ENCODE measurements around the gene HAL.
A peak's percentile ranks its signal among the peaks of the same experiment; 100 is the strongest.

Gene HAL

GRCh38 chr12:95963096-95963495, 33.0 kb downstream of the HAL start:
- Histone ChIP-seq H3K4me2 (peak overlapping the region in 3 of 11 experiments; percentile 11 to 26 (median 17); a peak in 3 of 22 replicates), H3K4me1 (peaks cover 7 to 21% (median 15%) of the 10 kb centered on the region in 10 experiments; a peak in 17 of 20 replicates), H3K4me3 (no peak overlapping the region), H3K27me3 (no peaks in the 10 kb centered on the region), H3K9ac (no peak overlapping the region), H4K20me1 (no peaks in the 10 kb centered on the region), H3K27ac (no peak overlapping the region), H3K9me3 (replicated peaks in 1 of 11) (no peaks in the 10 kb centered on the region), H3K36me3 (no peaks in the 10 kb centered on the region)
- peak in 1 of 11 experiments; percentile 37; a peak in 1 of 22 replicates for TF ChIP-seq Cebpa-rat (IDR thresholded peaks at IDR 0.05)

GRCh38 chr12:95962222-95962621, 33.9 kb downstream of the HAL start:
- Histone ChIP-seq H3K27me3 (no peaks in the 10 kb centered on the region), H3K9ac (no peak overlapping the region), H3K4me1 (peaks cover 7 to 21% (median 15%) of the 10 kb centered on the region in 10 experiments; a peak in 17 of 20 replicates), H3K9me3 (replicated peaks in 1 of 11) (no peaks in the 10 kb centered on the region), H4K20me1 (no peaks in the 10 kb centered on the region), H3K27ac (no peak overlapping the region), H3K4me3 (no peak overlapping the region), H3K36me3 (no peaks in the 10 kb centered on the region), H3K4me2 (no peak overlapping the region)
- no peak for TF ChIP-seq Cebpa-rat (IDR thresholded peaks at IDR 0.05)

GRCh38 chr12:95960241-95960640, 35.9 kb downstream of the HAL start:
- H3K4me3 ChIP-seq = no peak overlapping the region

GRCh38 chr12:95959107-95959506, 37.0 kb downstream of the HAL start:
- no peak overlapping the region for H3K4me2 ChIP-seq
- no peaks in the 10 kb centered on the region for H4K20me1 ChIP-seq
- H3K27me3 ChIP-seq = no peaks in the 10 kb centered on the region
- no peaks in the 10 kb centered on the region for H3K36me3 ChIP-seq
- H3K4me1 ChIP-seq = peaks cover 0 to 11% (median 6%) of the 10 kb centered on the region in 10 experiments; a peak in 12 of 20 replicates
- H3K9ac ChIP-seq = no peak overlapping the region
- no peaks in the 10 kb centered on the region for H3K9me3 ChIP-seq (replicated peaks in 1 of 11)
- H3K27ac ChIP-seq = no peak overlapping the region
- H3K4me3 ChIP-seq = no peak overlapping the region
- no peak for TF ChIP-seq Cebpa-rat (IDR thresholded peaks at IDR 0.05)

More at GRCh38 chr12:95960241-95960640, 35.9 kb downstream of the HAL start:
- Histone ChIP-seq H4K20me1 (no peaks in the 10 kb centered on the region), H3K9me3 (replicated peaks in 1 of 11) (no peaks in the 10 kb centered on the region), H3K36me3 (no peaks in the 10 kb centered on the region), H3K9ac (no peak overlapping the region), H3K27ac (no peak overlapping the region), H3K27me3 (no peaks in the 10 kb centered on the region), H3K4me1 (peaks cover 7 to 21% (median 15%) of the 10 kb centered on the region in 10 experiments; a peak in 17 of 20 replicates), H3K4me2 (no peak overlapping the region)
- no peak for TF ChIP-seq Cebpa-rat (IDR thresholded peaks at IDR 0.05)

GRCh38 chr12:95956557-95957145, 39.5 kb downstream of the HAL start:
- Histone ChIP-seq H4K20me1 (no peaks in the 10 kb centered on the region), H3K4me3 (no peak overlapping the region), H3K9ac (no peak overlapping the region), H3K9me3 (replicated peaks in 1 of 11) (no peaks in the 10 kb centered on the region), H3K4me1 (peaks cover 0 to 21% (median 0%) of the 10 kb centered on the region in 10 experiments; a peak in 6 of 20 replicates), H3K27me3 (no peaks in the 10 kb centered on the region), H3K27ac (no peak overlapping the region), H3K36me3 (no peaks in the 10 kb centered on the region), H3K4me2 (no peak overlapping the region)
- no peak for TF ChIP-seq Cebpa-rat (IDR thresholded peaks at IDR 0.05)

GRCh38 chr12:95955549-95956159, 40.5 kb downstream of the HAL start:
- no peaks in the 10 kb centered on the region for H4K20me1 ChIP-seq
- no peak for TF ChIP-seq Cebpa-rat (IDR thresholded peaks at IDR 0.05)
- no peak overlapping the region for H3K4me2 ChIP-seq
- no peak overlapping the region for H3K9ac ChIP-seq
- H3K36me3 ChIP-seq = no peaks in the 10 kb centered on the region
- H3K27me3 ChIP-seq = no peaks in the 10 kb centered on the region
- no peaks in the 10 kb centered on the region for H3K9me3 ChIP-seq (replicated peaks in 1 of 11)
- H3K4me1 ChIP-seq = peaks cover 0 to 31% (median 0%) of the 10 kb centered on the region in 10 experiments; a peak in 6 of 20 replicates
- no peak overlapping the region for H3K4me3 ChIP-seq
- H3K27ac ChIP-seq = no peak overlapping the region

GRCh38 chr12:95953000-95953399, 43.1 kb downstream of the HAL start:
- no peak overlapping the region for H3K4me3 ChIP-seq
- no peaks in the 10 kb centered on the region for H3K9me3 ChIP-seq (replicated peaks in 1 of 11)
- no peak for TF ChIP-seq Cebpa-rat (IDR thresholded peaks at IDR 0.05)
- no peak overlapping the region for H3K9ac ChIP-seq
- H3K27ac ChIP-seq = no peak overlapping the region
- no peaks in the 10 kb centered on the region for H3K36me3 ChIP-seq
- no peaks in the 10 kb centered on the region for H3K27me3 ChIP-seq
- peak overlapping the region in 1 of 11 experiments; percentile 8; a peak in 1 of 22 replicates for H3K4me2 ChIP-seq
- no peaks in the 10 kb centered on the region for H4K20me1 ChIP-seq
- H3K4me1 ChIP-seq = peaks cover 0 to 42% (median 0%) of the 10 kb centered on the region in 10 experiments; a peak in 6 of 20 replicates

GRCh38 chr12:95951515-95951914, 44.6 kb downstream of the HAL start:
- Histone ChIP-seq H3K27me3 (no peaks in the 10 kb centered on the region), H3K9ac (no peak overlapping the region), H3K4me1 (peaks cover 0 to 42% (median 0%) of the 10 kb centered on the region in 10 experiments; a peak in 6 of 20 replicates), H3K36me3 (no peaks in the 10 kb centered on the region), H3K4me2 (peak overlapping the region in 3 of 11 experiments; percentile 40 to 74 (median 72); a peak in 6 of 22 replicates), H3K4me3 (no peak overlapping the region), H3K27ac (0 out of 22 replicates have a peak overlapping the region, but pooled peaks of 1 of the 11 experiments have one; percentile 4), H4K20me1 (no peaks in the 10 kb centered on the region), H3K9me3 (replicated peaks in 1 of 11) (no peaks in the 10 kb centered on the region)
- no peak for TF ChIP-seq Cebpa-rat (IDR thresholded peaks at IDR 0.05)

- Histone ChIP-seq H3K4me2 (no peak overlapping the region), H3K4me3 (no peak overlapping the region)
Observed at GRCh38 chr12:95949477-95950206, 46.5 kb downstream of the HAL start.

More at GRCh38 chr12:95949477-95950206, 46.5 kb downstream of the HAL start:
- Histone ChIP-seq H3K9me3 (replicated peaks in 1 of 11) (no peaks in the 10 kb centered on the region), H3K27ac (no peak overlapping the region), H3K4me1 (peaks cover 0 to 42% (median 0%) of the 10 kb centered on the region in 10 experiments; a peak in 6 of 20 replicates), H3K36me3 (no peaks in the 10 kb centered on the region), H4K20me1 (no peaks in the 10 kb centered on the region), H3K27me3 (no peaks in the 10 kb centered on the region), H3K9ac (no peak overlapping the region)
- no peak for TF ChIP-seq Cebpa-rat (IDR thresholded peaks at IDR 0.05)

All from BLaER1 treated with 17β-estradiol and CSF1 and Interleukin-3, amounts not matched to agents 10 nM and 100 nM (cell line).